NCI-H1092 (cell line): ENCODE results near the gene DUSP11.
"Not testable (repeated sequence)": the region's sequence is repeated elsewhere in the genome, so short reads cannot be mapped to it uniquely, and the experiment has no call there.

Experiments
- DNase-seq: peaks from one replicate; lab custom pipeline; 2025; lab: John Stamatoyannopoulos, UW

DUSP11 gene

GRCh38 chr2:73772819-73773218 lies 7.1 kb downstream of the DUSP11 start:
- DNase-seq: no peak

DNA sequence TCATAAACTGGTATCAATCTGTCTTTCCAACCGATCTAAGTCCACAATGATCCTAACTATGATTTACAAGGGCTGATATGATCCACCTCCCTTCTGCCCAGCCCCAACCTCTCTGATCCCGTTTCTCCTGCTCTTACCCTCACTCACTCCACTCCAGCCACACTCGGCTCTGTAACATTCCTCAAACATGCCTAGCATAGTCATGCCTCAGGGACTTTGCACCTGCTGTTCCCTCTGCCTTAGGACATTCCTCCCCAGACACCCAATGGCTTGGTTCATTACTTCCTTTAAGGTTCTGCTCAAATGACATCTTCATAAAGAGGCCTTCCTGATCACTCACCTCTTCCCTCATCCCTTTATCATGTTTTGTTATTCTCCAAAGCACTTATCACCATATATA lies 9.2 kb downstream of the DUSP11 start:
- DNase-seq: no peak

- no peak for DNase-seq
These were observed 12.9 kb downstream of the DUSP11 start for GRCh38 chr2:73766994-73767393.

GRCh38 chr2:73766349-73766748 lies 13.6 kb downstream of the DUSP11 start:
- DNase-seq: no peak

GRCh38 chr2:73764945-73765344 lies 15.0 kb downstream of the DUSP11 start:
- no peak for DNase-seq

- DNase-seq: no peak
These were observed 17.3 kb downstream of the DUSP11 start for GRCh38 chr2:73762571-73762970.

DNA sequence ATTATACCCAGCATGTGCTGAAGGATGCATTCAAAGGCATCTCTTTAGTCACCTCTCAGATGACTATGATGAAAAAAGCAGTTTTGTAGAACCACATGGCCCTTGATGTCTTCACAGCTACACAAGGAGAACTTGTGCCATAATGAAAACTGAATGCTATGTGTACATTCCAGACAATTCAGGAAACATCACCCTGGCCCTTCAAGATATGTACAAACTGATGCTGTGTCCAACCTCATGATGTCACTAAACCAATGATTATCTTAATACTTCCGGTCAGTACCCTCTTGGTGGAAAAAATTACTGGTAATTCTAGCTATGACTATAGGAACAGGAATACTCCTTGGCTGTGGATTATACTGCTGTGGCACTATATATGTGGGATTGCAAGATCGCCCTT lies 20.0 kb downstream of the DUSP11 start:
- DNase-seq: no peak

GRCh38 chr2:73759285-73759764 lies 20.6 kb downstream of the DUSP11 start:
- DNase-seq: no peak

- not testable (repeated sequence) for DNase-seq
These were observed 25.6 kb downstream of the DUSP11 start for GRCh38 chr2:73754332-73754731.

- no peak for DNase-seq
These were observed 30.6 kb downstream of the DUSP11 start for GRCh38 chr2:73749314-73749713.

GRCh38 chr2:73746877-73747208 lies 33.1 kb downstream of the DUSP11 start:
- DNase-seq: no peak

- no peak for DNase-seq
These were observed 33.7 kb downstream of the DUSP11 start for GRCh38 chr2:73746015-73746876.

DNA sequence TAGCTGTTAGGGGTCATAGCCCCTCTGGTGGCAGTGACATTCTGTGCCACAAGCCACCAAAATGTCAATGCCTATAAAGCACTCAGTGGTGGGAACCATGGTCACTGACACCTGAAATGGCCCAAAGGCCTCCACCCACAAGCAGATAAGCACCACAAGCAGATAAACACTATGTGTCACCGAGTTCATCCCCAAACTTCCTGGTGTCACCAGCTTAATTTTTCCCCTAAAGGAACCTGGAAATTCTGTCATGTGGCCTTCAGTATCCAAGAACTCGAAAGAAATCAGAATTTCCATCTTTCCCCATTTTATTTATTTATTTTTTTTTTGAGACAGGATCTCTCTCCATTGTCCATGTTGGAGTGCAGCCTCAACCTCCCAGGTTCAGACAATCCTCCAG lies 39.1 kb downstream of the DUSP11 start:
- no peak for DNase-seq

DNA sequence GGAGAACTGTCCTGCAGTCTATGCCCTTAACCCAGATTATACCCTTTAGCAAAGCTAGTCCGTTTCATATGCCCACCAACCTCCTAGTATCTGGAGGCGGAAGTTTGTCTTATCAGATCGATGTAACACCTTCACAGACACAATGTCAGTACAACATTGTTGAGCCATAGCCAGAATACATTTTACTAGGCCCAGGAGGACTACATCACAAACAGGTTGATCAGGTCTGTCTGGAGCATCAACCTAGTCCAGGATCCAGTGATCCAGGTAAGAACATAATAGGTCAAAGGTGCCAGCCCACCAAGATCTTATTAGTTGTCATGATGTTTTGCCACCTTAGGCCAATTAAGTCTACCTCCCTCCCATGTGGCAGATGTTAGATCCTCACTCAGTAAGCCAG lies 40.8 kb downstream of the DUSP11 start:
- no peak for DNase-seq

DNA sequence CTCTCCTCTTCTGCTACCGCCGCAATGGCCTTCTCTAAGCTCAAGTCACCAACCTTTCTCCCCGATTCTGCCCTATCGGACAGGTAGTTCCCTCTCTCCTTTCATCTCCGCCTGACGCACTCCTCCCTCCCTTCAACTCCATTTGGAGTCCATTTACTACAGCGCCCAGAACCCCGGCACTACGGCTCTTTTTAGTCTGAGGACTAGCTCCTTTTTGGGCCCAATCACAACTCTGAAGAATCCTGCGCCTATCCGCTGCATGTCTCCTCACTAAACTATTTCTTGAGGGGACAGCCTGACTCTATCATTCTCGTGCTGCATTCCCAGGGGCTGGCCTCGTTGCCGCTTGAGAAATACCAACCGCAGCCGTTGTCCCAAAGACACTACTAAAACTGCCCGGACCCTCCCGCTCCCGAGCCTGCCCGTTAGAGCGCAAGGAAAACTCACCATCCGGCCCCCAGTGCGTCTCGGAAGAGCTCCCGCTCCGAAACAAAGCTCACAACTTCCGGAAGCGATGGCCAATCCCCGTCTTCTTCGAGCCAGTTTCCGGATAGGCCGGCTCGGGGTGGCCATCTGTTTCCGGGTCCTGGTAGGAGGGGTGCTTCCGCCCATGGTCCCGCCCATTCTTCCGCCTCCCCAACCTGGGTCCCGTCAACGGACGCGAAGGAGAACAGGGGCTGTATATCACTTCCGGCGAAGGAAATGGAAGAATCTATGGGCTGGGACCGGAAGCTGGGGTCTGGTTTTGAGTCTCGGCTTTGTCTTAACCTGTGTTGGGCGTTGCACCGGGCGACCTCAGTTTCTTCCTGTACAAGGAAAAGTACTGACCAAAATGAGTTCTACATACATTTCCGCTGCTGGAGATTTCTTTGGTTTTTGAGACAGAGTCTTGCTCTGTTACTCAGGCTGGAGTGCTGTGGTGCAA lies 42.8 kb downstream of the DUSP11 start, which contains the start of gene TPRKB:
TPRKB (minus strand) TSS at position 491 of the 925 bp plus-strand sequence. CDS start 2,776 bp downstream, outside the sequence.
- DNase-seq: peak; percentile 91

DNA sequence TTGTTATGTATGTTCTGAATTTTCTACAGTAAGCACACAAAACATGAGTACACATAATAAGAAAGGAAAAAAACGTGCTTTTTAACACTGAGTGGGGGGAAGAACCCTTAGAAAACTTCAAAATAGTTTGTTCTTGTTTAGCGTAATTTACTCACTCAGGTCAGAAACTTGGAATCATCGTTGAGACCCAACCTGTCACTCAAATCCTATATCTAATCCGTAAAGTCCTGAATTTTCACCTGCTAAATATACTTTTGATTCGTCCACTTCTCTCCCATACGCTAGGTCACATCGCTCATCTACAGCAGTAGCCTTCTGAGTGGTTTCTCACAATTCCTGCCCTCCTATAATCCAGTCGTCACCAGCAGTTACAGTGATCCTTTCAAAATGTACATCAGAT lies 43.5 kb downstream of the DUSP11 start:
- DNase-seq: no peak

DNA sequence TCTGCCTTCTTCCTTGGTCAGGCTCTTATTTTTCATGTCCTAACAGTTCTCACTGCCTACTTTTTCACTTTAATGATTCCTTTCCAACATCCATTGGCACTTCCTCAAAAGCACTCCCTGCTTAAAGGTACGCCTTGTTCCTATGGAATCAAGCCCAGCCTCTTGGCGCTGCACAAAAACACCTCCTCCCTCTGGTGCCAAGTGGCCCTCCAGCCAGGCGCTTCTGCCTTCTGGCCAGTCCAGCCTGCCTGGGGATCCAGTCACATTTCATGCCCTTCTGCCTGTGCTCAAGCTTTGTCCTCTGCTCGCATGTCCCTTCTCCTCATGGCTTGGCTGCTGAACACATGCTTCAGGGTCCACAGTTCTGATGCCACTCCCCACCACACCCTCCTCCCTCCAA lies 49.1 kb downstream of the DUSP11 start:
- no peak for DNase-seq

DNA sequence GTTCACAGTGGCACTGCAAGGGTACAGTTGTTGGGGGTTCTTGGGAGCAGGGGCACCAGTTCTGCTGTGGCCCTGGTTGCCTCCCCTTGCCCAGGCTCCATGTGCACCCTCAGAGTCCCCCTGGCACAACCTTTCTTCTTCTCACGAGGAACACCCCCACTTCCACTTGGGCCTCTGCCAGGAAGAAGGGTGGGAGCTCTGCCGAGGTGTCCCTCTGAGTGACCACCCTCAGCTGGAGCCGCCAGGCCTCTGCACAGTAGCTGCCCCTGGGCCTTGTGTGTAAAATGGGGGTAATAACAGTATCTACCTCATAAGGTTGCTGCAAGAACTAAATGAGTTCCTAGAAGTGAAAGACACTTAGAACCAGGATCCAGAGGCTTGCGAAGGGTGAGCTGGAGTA lies 51.2 kb downstream of the DUSP11 start:
- no peak for DNase-seq

DNA sequence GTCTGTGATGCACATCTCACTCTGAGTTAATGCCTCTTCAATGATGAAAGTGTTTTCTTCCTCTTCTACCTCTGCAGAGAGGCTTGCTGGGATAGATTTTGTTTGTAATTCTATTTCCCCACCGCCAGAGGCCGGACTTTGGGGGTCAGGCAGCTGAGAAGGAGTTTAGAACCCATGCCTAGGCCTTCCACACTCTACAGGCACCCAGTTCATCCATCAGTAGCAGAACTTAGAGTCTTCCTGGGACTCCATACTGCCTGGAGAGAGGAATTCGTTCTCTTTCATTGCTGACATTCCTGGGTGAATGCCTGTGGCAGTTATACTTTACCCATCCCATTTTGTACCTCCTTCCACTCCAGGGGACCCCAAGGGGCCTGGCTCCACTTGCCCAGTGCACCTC lies 51.9 kb downstream of the DUSP11 start:
- no peak for DNase-seq

- DNase-seq: not testable (repeated sequence)
These were observed 53.2 kb downstream of the DUSP11 start for GRCh38 chr2:73726657-73727056.

- DNase-seq: no peak
These were observed 60.9 kb downstream of the DUSP11 start for GRCh38 chr2:73718851-73719621.

DNA sequence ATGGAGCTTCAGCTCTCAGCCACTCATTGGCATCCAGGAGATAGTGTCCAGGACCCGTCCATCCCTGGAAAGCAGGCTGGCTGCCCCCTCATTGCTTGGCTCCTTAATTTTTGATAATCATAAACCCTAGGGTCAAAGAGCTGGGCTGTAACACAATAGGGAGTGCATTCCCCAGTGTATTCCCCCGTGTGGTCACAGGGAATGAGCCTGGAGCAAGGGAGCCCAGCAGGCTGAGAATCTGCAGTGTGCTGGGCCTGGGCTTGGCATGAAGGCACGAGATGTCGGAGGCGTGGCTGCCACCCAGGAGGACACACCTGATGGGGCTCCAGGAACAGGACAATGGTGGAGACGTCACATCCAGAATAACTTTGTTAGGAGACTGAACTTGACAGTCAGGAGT lies 61.5 kb downstream of the DUSP11 start:
- no peak for DNase-seq
